ENCODE measurements around the gene KIF3A.

DNA sequence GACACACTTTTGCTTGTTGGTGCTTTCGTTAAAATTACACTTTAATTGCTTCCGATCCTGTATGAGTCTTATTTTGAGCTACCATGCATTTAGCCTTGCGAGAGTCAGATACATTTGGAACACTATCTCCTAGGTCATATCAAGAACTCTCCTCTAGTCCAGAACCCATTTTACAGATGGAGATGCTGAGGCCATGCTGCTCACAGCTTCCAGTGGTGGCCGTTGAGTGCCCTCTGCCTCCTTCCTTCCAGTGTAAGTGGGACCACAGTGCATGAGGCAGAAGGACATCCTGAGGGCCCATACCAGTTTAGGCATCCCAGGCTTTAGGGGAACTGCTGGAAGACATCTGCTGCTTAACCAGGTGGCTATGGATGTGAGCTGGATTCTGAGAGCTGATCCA, 16.8 kb upstream of the KIF3A start:
- no peak for TF ChIP-seq POLR2A (IDR thresholded peaks at IDR 0.05; ENCODE audit: low read length)
- TF ChIP-seq GATA1 (IDR thresholded peaks at IDR 0.05; ENCODE audit: low read depth, low read length) = no peak

All from erythroblast (primary cell).